Fibroblast of villous mesenchyme (primary cell): ENCODE results near the gene PITPNC1. TPM values are rescaled to one million over a fixed set of nuclear protein-coding genes. Genes with fewer than 3 reads are reported as not detected.
"Not testable (repeated sequence)": the region's sequence is repeated elsewhere in the genome, so short reads cannot be mapped to it uniquely, and the experiment has no call there.

Experiments
- DNase-seq: peaks from one replicate; pipeline ENCODE4 v3.0.0-alpha.2; 2010; ENCODE audit warnings: low read depth
- H3K4me3 ChIP-seq: 2 replicates; pipeline ENCODE4 v1.5.1; 2011; ENCODE audit warnings: low read depth, mild to moderate bottlenecking, low read length
- CTCF ChIP-seq: IDR thresholded peaks from 2 replicates; pipeline ENCODE4 v1.5.1; 2012; ENCODE audit warnings: low read depth, mild to moderate bottlenecking, low read length; ENCODE audit not compliant: insufficient read depth
- total RNA-seq: library from RNA; depleted of rRNA; stranded (reverse); fragments of >200 nt; gene quantifications from 2 replicates; pipeline ENCODE4 v1.2.3, GENCODE V29; 2012

Gene PITPNC1
- total RNA-seq, result 3.9 and 4.3 TPM in 2 replicates

DNA sequence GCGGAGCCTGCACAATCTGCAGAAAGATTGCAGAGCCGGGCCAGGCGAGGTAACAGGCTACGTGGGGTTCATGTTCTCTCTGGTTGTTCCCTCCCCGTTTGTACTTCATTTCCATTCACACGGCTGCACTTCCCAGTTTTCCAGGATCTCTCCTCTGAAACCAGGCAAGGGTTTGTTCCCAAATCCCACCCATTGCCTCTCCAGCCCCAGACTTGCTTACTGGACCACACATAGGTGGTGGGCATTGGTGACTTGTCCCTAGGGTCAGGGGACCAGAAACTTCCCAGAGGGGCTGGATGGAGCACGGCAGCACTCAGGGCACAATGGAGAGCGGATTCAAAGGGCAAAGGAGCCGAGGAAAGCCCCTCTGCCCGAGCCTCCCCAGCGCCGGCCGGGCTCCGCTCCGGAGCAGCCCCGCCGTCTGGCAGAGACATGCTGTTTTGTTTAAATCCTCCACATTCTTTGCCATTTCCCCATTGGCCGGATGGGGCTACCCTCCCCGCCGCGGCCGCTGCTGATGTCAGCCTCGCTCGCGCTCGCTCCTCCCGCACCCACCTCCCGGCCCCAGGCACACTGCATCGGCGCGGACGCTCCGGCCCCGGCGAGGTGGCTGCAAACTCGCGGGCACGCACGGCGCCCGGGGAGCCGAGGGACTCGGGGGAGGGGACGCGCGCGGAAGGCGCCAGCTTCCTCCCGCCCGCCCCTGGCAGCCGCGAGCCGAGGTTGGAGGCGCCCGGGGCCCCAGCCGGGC lies at the start of gene PITPNC1:
Gene PITPNC1, plus strand, starts transcription at position 545 of the 751 bp plus-strand sequence.
- peak; percentile 89 for DNase-seq
- no peak for TF ChIP-seq CTCF
- H3K4me3 ChIP-seq, result peak within 1 kb of the TSS; percentile 85

GRCh38 chr17:67328026-67328425 lies 49.1 kb upstream of the PITPNC1 start:
- DNase-seq, result no peak
- no peak overlapping the region for H3K4me3 ChIP-seq
- TF ChIP-seq CTCF, result no peak

DNA sequence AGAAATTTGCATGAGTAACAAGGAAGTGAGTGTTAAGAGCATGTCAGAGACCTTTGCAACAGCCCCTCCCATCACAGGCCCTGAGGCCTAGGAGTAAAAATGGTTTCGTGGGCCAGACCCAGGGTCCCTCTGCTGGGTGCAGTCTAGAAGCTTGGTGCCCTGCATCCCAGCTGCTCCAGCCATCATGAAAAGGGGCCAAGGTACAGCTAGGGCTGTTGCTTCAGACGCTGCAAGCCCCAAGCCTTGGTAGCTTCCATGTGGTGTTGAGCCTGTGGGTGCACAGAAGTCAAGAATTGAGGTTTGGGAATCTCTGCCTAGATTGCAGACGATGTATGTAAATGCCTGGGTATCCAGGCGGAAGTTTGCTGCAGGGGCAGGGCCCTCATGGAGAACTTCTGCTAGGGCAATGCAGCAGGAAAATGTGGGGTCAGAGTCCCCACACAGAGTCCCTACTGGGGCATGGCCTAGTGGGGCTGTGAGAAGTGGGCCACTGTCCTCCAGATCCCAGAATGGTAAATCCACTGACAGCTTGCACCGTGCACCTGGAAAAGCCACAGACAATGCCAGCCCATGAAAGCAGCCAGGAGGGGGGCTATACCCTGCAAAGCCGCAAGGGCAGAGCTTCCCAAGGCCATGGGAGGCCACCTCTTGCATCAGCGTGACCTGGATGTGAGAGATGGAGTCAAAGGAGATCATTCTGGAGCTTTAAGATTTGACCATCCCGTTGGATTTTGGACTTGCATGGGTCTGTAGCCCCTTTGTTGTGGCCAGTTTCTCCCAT lies 45.5 kb upstream of the PITPNC1 start:
- DNase-seq, H3K4me3 ChIP-seq: not testable (repeated sequence)

DNA sequence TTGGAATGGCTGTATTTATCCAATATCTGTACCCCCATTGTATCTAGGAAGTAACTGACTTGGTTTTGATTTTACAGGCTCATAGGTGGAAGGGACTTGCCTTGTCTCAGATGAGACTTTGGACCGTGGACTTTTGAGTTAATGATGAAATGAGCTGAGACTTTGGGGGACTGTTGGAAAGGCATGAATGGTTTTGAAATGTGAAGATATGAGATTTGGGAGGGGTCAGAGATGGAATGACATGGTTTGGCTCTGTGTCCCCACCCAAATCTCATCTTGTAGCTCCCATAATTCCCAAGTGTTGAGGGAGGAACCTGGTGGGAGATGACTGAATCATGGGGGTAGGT lies 44.9 kb upstream of the PITPNC1 start:
- not testable (repeated sequence) for DNase-seq

GRCh38 chr17:67335245-67335835 lies 41.7 kb upstream of the PITPNC1 start:
- DNase-seq, result no peak
- no peak overlapping the region for H3K4me3 ChIP-seq
- no peak for TF ChIP-seq CTCF

More for the DNA sequence above, 44.9 kb upstream of the PITPNC1 start:
- not testable (repeated sequence) for H3K4me3 ChIP-seq

- no peak for DNase-seq
- no peak for TF ChIP-seq CTCF
- no peak overlapping the region for H3K4me3 ChIP-seq
Observed at GRCh38 chr17:67336859-67337258, 40.2 kb upstream of the PITPNC1 start.

DNA sequence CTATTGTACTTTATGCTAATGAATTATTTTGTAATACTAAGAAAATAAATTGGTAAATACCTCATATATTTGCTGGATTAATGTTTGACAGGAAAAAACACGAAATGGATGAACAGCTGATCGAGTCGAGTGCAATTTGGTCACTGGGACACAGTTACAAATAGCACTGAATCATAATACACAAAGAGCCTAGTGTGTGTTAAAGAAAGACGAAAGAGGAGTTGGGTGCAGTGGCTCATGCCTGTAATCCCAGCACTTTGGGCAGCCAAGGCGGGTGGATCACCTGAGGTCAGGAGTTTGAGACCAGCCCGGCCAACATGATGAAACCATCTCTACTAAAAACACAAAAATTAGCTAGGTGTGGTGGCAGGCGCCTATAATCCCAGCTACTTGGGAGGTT lies 38.7 kb upstream of the PITPNC1 start:
- not testable (repeated sequence) for H3K4me3 ChIP-seq, DNase-seq

- no peak for DNase-seq
- no peak for TF ChIP-seq CTCF
Observed at GRCh38 chr17:67343237-67343636, 33.8 kb upstream of the PITPNC1 start.

More at GRCh38 chr17:67343237-67343636, 33.8 kb upstream of the PITPNC1 start:
- no peak overlapping the region for H3K4me3 ChIP-seq
